ENCODE data around the gene SRBD1. TPM values are rescaled to one million over a fixed set of nuclear protein-coding genes. Genes with fewer than 3 reads are reported as not detected.
A peak's percentile ranks its signal among the peaks of the same experiment; 100 is the strongest.

SRBD1 gene
- total RNA-seq, 2 donors from 2014 or later: 8.8 to 13.2 TPM

- intact Hi-C loops (cut with DNase I): no loop called here
- DNase-seq (no peak), ATAC-seq (no peak)
These were observed 3.4 kb downstream of the SRBD1 start for GRCh38 chr2:45607701-45608100.

DNA sequence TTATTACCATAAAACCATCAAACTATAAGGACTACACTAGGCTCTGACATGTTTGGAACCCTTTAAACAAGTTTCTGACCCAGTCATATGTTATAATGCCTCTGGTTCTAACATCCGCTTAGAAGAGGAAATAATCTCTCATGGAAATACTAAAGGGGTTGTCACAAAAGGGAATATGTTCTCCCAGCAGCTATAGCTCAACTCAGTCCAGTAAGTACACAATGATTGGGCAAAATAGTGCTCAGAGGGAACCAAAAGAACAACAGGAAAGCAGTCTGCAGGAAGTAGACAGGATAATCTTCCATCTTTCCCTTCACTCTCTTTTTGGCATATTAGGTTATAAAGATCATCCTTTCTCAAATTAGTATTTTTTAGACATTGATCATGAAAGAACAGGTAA, 4.3 kb downstream of the SRBD1 start:
- DNase-seq (no peak), ATAC-seq (no peak)
- intact Hi-C loops (cut with DNase I): no loop called here

GRCh38 chr2:45605116-45605515, 6.0 kb downstream of the SRBD1 start:
- intact Hi-C loops (cut with DNase I): no loop called here
- ATAC-seq (no peak), DNase-seq (no peak)

- intact Hi-C loops (cut with DNase I): no loop called here
- ATAC-seq (no peak), DNase-seq (no peak)
These were observed 8.4 kb downstream of the SRBD1 start for GRCh38 chr2:45602624-45603023.

- no peak for DNase-seq
- intact Hi-C loops (cut with DNase I): no loop called here
- ATAC-seq: no peak
These were observed 12.5 kb downstream of the SRBD1 start for GRCh38 chr2:45598545-45598944.

DNA sequence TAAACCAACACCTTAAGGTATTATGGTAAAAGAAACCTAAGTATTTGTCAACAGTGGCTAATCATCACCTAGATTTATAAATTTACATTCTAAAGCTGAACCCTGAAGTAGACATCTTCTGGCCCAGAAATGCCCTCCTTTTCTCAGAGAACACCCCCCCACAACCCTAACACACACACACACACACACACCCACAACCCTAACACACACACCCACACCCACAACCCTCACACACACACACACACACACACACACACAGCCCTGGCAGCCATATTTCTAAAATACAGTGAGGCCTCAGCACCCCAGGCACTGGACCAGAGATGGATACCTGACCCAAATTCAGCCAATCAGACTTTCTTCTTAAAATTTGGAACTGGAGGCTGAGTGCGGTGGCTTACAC, 14.3 kb downstream of the SRBD1 start:
- no peak for DNase-seq

DNA sequence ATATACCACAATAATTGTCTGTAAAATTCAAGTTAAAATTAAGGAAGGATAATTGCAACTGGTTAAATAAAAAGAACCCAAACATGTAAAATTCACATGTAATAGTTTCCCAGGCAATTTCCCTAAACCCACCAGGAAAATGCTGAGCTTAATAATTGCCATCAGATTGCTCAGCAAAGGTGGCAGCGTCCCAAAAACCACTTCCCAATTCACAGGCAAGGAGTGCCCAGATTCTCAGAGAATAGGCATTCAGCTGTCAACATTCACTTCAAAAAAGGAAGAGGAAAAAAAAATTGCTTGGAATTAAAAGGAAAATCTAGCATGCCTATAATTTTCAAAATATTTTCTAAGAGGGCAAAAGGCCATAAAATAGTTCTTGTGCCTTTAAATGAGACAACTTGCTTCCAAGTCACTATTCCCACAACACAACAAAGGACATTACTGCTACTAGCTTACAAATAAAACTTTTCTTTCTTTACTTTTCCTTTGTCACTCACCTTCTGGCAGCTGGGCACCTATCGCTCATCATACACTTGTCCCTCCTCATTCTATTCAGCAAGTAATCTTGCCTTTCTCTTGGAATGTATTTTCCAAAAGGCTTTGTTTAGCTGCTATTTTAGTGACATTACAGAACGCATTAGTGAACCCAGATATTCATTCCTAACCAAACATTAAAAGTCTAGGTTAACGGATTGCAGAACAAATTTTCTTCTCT, 15.2 kb downstream of the SRBD1 start:
- DNase-seq: peak; percentile 50
- peak; percentile 34 to 45 for ATAC-seq
- intact Hi-C loops (cut with DNase I): no loop called here

More for the DNA sequence above, 14.3 kb downstream of the SRBD1 start:
- intact Hi-C loops (cut with DNase I): no loop called here
- no peak for ATAC-seq

DNA sequence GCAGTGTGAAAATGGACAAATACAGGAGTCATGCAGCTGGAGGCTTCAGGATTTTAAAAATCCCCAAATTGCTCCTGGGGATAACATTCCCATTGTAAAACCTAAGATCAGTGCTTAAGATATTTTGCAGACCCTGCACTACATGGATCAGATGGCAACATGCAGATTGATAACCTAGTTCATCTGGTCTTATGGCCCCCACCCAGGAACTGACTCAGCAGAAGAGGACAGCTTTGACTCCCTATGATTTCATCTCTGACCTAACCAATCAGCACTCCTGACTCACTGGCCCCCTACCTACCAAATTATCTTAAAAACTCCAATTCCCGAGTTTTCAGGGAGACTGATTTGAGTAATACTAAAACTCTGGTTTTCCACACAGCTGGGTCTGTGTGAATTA, 20.0 kb downstream of the SRBD1 start:
- no peak for DNase-seq
- intact Hi-C loops (cut with DNase I): no loop called here
- ATAC-seq: no peak

- intact Hi-C loops (cut with DNase I): no loop called here
- no peak for DNase-seq
- ATAC-seq: no peak
These were observed 22.8 kb downstream of the SRBD1 start for GRCh38 chr2:45588158-45588829.

- no peak for DNase-seq
- intact Hi-C loops (cut with DNase I): no loop called here
- no peak for ATAC-seq
These were observed 24.5 kb downstream of the SRBD1 start for GRCh38 chr2:45586600-45586999.

DNA sequence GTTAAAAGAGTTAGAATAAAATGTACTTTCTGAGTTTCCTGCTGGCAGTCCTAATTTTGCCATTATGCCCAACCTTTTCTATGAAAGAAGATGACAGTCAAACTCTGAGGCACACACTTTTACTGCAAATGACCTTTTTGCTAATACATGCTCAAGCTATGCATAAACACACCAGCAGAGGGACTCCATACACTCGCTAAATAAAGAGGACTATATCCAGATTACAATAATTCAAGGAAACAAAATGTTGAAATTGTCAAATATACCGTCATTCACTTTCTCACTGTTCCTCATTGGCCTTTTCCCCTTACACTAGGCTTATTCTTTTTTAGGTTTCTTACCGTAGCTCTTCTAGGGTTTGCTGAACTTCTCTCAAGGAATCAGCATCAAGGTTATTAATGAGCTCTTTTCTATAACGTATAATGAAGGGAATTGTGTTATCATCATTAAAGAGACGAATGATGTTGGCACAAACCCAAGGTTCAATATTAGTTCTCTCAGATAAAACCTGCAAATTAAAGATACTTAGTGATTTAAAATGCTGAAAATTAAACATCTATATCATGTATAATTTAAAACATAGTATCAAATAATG, 25.7 kb downstream of the SRBD1 start:
- ATAC-seq (peak; percentile 58 to 67), DNase-seq (no peak)
- intact Hi-C loops (cut with DNase I): no loop called here

DNA sequence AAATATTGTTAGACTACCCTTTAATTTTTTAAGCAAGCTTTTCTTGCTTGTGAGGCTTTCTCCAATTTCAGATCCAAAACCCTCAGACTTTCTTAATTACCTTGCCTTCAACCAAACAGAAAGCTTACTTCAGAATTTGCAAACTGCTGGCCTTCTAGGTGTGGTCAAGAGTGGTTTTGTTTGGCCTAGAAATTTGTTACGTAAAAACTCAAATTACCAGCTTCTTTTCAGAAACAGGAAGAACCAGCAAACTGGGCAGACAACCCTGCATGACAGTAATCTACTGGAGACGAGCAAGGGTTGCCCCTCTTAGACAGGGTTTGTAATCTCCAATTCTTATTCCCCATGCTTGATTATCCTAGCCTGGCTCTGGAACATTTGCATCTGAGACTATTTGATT, 27.1 kb downstream of the SRBD1 start:
- DNase-seq (no peak), ATAC-seq (no peak)
- intact Hi-C loops (cut with DNase I): no loop called here

DNA sequence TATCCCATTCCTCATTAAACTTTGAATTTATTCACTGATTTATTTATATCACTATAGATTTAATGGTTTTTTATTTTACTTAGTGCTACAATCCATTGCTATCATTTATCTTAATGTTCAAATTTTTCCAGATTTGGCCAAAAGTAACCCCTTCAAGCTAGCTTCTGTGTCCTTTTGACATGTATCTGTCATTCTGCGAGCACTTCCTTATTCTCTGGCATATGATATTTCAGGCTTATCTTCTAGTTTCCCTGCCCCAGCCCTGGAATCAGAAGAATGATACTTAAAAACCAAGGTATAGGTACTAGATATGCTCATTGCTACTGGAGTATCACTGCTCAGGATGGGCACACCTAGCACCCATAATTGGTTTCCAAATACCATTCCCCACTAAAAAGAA, 28.5 kb downstream of the SRBD1 start:
- ATAC-seq: no peak
- intact Hi-C loops (cut with DNase I): no loop called here
- DNase-seq: no peak

DNA sequence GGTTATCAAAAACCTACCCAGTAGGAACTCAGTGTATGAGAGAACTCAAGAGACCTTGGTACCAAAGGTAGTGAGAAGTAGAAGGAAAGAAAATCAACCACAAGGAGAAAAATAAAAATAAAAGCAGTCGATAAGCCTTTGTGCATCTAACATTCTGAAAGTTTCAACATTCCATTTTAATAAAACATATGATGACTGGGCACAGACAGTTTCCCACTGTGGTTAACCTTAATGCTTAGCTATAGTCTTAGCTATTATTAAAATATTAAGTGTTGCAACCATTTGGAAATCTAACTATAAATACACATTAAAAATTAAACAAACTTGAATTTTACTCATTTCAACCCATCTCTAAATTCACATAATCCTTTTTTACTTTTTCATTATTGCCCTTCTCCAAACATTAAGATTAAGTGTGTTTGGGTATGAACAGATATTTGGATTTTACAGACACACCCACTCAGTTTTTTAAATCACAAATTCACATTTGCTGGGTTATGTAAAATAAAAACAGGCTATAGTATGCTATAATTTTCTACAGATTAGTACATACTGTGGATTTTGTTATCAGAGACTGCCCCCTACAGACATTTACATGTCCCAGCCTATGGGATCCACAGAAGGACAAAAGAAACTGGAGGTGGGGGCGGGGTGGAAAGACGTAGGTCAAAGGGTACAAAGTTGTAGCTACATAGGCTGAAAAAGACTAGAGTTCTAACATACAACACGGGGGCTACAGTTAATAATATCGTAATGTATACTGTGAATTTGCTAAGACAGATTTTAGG, 32.8 kb downstream of the SRBD1 start:
- no peak for DNase-seq
- no peak for ATAC-seq
- intact Hi-C loops (cut with DNase I): no loop called here

- intact Hi-C loops (cut with DNase I): no loop called here
- DNase-seq (no peak), ATAC-seq (no peak)
These were observed 33.6 kb downstream of the SRBD1 start for GRCh38 chr2:45577441-45577840.

GRCh38 chr2:45575881-45576280, 35.2 kb downstream of the SRBD1 start:
- DNase-seq (no peak), ATAC-seq (no peak)
- intact Hi-C loops (cut with DNase I): no loop called here

- no peak for DNase-seq
- intact Hi-C loops (cut with DNase I): no loop called here
- ATAC-seq: no peak
These were observed 38.1 kb downstream of the SRBD1 start for GRCh38 chr2:45572979-45573378.

DNA sequence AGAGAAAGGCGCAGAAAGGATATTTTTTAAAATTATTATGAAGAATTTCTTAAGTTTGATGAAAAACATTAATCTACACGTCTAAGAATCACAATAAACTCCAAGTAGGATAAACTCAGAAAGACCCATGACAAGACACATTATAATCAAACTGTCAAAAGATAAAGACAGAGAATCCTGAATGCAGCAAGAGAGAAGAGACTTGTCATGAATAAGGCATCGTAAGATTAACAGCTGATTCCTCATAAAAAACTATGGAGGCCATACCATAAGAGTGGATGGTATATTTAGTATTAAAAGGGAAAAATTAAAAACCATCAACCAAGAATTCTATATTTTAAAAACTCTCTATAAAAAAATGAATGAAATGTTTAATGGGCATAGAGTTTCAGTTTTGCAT, 39.1 kb downstream of the SRBD1 start:
- ATAC-seq (no peak), DNase-seq (no peak)
- intact Hi-C loops (cut with DNase I): no loop called here

DNA sequence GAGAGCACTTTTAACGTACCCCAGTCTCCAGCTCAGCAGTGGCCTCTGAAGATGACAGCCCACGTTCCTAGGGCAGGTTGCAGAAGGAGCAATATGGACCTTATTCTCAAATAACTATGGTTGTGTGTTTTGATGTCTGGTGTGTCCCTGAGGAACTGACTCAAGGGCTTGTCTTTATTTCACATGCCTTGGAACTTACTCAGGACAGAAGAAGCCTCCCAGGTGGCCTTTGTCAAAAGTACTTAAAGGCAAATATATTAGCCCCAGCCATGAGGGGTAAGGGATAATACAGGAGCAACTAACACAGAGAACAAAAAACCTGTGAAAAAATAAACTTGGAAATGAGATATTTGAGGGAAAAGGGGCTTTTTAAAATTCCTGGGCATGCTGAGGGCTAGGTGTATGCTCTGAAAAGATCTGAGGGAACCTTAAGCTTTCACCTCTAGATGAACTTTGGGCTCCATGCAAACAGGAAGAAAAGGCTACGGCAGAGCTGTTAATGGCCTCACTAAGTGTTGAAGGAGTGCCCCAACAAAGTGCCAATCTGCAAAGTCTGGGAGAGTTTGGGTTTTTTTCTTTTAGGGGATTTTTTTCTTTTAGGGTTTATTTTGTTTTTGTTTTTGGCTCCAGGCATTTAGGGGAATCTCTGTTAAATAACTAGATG, 40.3 kb downstream of the SRBD1 start:
- no peak for DNase-seq
- no peak for ATAC-seq
- intact Hi-C loops (cut with DNase I): no loop called here

GRCh38 chr2:45568935-45569334, 42.1 kb downstream of the SRBD1 start:
- DNase-seq (no peak), ATAC-seq (no peak)
- intact Hi-C loops (cut with DNase I): no loop called here

Data from left cardiac atrium (tissue), 4 donors.